Measurements from ENCODE around the gene RNF148. TPM values are rescaled to one million over a fixed set of nuclear protein-coding genes. Genes with fewer than 3 reads are reported as not detected.

The RNF148 gene
- polyA plus RNA-seq, 2 donors, result 0.06 TPM; not detected in 1

DNA sequence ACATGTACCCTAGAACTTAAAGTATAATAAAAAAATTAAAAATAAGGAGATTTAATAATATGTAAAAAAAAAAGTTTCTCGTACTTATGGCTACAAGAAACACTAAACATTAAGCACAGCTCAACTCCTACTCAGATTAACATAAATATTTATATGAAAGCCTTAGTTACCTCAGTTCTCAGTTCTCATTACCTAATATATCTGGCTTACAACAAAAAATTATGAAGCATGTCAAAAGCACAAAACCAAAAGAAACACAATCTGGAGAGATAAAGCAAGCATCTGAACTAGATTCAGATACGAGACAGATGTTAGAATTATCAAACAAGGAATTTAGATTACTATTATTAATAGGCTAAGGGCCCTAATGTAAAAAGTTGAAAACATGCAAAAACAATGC, 43.9 kb downstream of the RNF148 start:
- Histone ChIP-seq H3K27ac (ENCODE audit: low read depth in 2 of 2, low read length in 1 of 2) (no peak overlapping the region), H3K9me3 (ENCODE audit: control insufficient read depth in 2 of 2, insufficient read depth in 1 of 2, low read depth in 1 of 2, low read length in 1 of 2) (no peaks in the 10 kb centered on the region), H3K4me1 (ENCODE audit: control insufficient read depth in 2 of 2, insufficient read depth in 2 of 2, low read length in 1 of 2) (no peaks in the 10 kb centered on the region), H3K36me3 (ENCODE audit: control insufficient read depth in 2 of 2, insufficient read depth in 2 of 2, low read length in 1 of 2) (no peaks in the 10 kb centered on the region), H3K27me3 (ENCODE audit: control insufficient read depth in 1 of 2, insufficient read depth in 2 of 2, low read length in 2 of 2) (no peaks in the 10 kb centered on the region), H3K4me3 (ENCODE audit: low read depth in 1 of 2, low read length in 2 of 2) (no peak overlapping the region)
- WGBS, 2 donors, result 70 to 72% methylated on average over 2 of the region's 2 CpGs

DNA sequence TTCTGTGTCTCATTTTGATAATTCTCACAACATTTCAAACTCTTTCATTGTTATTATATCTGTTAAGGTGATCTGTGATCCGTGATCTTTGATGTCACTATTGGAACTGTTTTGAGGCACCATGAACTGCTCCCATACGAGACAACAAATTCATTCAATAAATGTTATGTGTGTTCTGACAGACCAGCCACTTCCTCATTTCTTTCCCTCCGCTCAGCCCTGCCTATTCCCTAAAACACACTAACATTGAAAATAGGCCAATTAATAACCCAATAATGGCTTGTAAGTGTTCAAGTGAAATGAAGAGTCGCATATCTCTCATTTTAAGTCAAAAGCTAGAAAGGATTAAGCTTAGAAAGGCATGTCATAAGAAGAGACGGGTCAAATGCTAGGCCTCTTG, 49.0 kb downstream of the RNF148 start:
- WGBS, 2 donors, result 84 to 86% methylated on average over 5 of the region's 5 CpGs
- H3K36me3 ChIP-seq (ENCODE audit: control insufficient read depth in 2 of 2, insufficient read depth in 2 of 2, low read length in 1 of 2), result no peaks in the 10 kb centered on the region

GRCh38 chr7:122652876-122653275, 49.8 kb downstream of the RNF148 start:
- no peaks in the 10 kb centered on the region for H3K36me3 ChIP-seq (ENCODE audit: control insufficient read depth in 2 of 2, insufficient read depth in 2 of 2, low read length in 1 of 2)
- no peaks in the 10 kb centered on the region for H3K4me1 ChIP-seq (ENCODE audit: control insufficient read depth in 2 of 2, insufficient read depth in 2 of 2, low read length in 1 of 2)
- no peaks in the 10 kb centered on the region for H3K9me3 ChIP-seq (ENCODE audit: control insufficient read depth in 2 of 2, insufficient read depth in 1 of 2, low read depth in 1 of 2, low read length in 1 of 2)
- H3K4me3 ChIP-seq (ENCODE audit: low read depth in 1 of 2, low read length in 2 of 2), result no peak overlapping the region
- H3K27me3 ChIP-seq (ENCODE audit: control insufficient read depth in 1 of 2, insufficient read depth in 2 of 2, low read length in 2 of 2), result no peaks in the 10 kb centered on the region
- H3K27ac ChIP-seq (ENCODE audit: low read depth in 2 of 2, low read length in 1 of 2), result no peak overlapping the region
- WGBS, 2 donors, result 27 to 29% methylated on average over 4 of the region's 4 CpGs

More for the DNA sequence above, 49.0 kb downstream of the RNF148 start:
- Histone ChIP-seq H3K9me3 (ENCODE audit: control insufficient read depth in 2 of 2, insufficient read depth in 1 of 2, low read depth in 1 of 2, low read length in 1 of 2) (no peaks in the 10 kb centered on the region), H3K4me1 (ENCODE audit: control insufficient read depth in 2 of 2, insufficient read depth in 2 of 2, low read length in 1 of 2) (no peaks in the 10 kb centered on the region), H3K27ac (ENCODE audit: low read depth in 2 of 2, low read length in 1 of 2) (no peak overlapping the region), H3K4me3 (ENCODE audit: low read depth in 1 of 2, low read length in 2 of 2) (no peak overlapping the region), H3K27me3 (ENCODE audit: control insufficient read depth in 1 of 2, insufficient read depth in 2 of 2, low read length in 2 of 2) (no peaks in the 10 kb centered on the region)

Other genes starting within 250 kb of the RNF148 start
- not detected for gene RNF133, start 3.8 kb downstream of the RNF148 start, polyA plus RNA-seq
- gene CADPS2, start 183.5 kb upstream of the RNF148 start, polyA plus RNA-seq, result 1 to 10 TPM; 1.6 to 3.3 TPM